Stomach (tissue), 4 donors: ENCODE data around the gene GLMP.

Source experiments
- POLR2A ChIP-seq, 4 donors: fragments of 450-650 bp; IDR thresholded peaks; one replicate each; pipeline ENCODE4 v1.6.1; 2016; ENCODE audit warnings: antibody characterized with exemption in 4 of 4, control low read depth in 2 of 4, mild to moderate bottlenecking in 1 of 4, moderate library complexity in 1 of 4
- POLR2AphosphoS5 ChIP-seq, 3 donors: sonication (generic); formaldehyde crosslinking; IDR thresholded peaks; one replicate each; pipeline ENCODE4 v1.6.1; 2016; ENCODE audit warnings: antibody characterized with exemption in 3 of 3
- TF ChIP-seq, protein P1 (sequence below), 7 experiments: fragments of 450-650 bp in 4 of 7; fragments of 200-600 bp in 3 of 7; sonication (generic) in 3 of 7; IDR thresholded peaks; one replicate each; pipeline ENCODE4 v1.5.1; 2016 to 2019; ENCODE audit warnings: antibody characterized with exemption in 7 of 7, control low read depth in 2 of 7, mild to moderate bottlenecking in 1 of 7

DNA sequence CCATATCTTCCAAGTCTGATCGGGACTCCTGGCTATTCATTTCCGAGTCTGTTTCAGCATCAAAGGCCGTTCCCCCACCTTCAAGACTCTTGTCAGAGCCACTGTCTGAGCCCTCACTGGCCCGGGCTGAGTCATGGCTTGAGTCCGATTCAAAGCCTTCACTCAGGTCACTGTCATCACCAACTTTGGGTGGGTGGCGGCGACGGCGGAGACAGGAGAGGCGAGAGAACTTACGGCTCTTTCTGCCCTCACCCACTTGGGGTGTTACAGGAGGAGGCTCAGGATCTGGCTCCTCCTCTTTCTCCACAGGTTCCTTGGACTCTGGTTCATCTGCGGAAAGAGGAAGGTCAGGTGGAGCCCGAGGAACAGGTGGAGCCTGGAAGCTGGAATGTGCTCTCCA is 29.4 kb downstream of the GLMP start:
- TF ChIP-seq, protein P1, sequence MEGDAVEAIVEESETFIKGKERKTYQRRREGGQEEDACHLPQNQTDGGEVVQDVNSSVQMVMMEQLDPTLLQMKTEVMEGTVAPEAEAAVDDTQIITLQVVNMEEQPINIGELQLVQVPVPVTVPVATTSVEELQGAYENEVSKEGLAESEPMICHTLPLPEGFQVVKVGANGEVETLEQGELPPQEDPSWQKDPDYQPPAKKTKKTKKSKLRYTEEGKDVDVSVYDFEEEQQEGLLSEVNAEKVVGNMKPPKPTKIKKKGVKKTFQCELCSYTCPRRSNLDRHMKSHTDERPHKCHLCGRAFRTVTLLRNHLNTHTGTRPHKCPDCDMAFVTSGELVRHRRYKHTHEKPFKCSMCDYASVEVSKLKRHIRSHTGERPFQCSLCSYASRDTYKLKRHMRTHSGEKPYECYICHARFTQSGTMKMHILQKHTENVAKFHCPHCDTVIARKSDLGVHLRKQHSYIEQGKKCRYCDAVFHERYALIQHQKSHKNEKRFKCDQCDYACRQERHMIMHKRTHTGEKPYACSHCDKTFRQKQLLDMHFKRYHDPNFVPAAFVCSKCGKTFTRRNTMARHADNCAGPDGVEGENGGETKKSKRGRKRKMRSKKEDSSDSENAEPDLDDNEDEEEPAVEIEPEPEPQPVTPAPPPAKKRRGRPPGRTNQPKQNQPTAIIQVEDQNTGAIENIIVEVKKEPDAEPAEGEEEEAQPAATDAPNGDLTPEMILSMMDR (IDR thresholded peaks at IDR 0.05), result no peak
- TF ChIP-seq POLR2A (IDR thresholded peaks at IDR 0.05) (no peak), POLR2AphosphoS5 (IDR thresholded peaks at IDR 0.05) (no peak)
